ENCODE data around the gene KRTAP5-7.
"Not testable (repeated sequence)": the region's sequence is repeated elsewhere in the genome, so short reads cannot be mapped to it uniquely, and the experiment has no call there.

Gene KRTAP5-7

DNA sequence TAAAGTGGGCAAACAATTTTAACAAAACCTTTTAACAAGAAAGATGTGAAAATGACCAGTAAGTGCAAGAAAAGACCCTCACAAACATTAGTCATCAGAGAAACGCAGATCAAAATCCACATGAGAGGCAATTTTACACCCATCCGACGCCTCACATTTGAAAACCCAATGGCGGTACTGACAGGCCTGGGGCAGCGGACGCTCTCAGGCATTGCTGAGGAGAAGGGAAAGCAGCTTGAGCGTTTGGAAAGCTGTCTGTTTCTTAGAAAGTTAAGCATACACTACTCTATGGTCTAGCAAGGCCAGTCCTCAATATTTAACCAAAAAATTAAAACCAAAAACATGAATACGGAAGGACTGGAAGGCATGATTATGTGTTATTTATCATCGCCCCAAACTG lies 8.8 kb downstream of the KRTAP5-7 start:
- no peak for DNase-seq

DNA sequence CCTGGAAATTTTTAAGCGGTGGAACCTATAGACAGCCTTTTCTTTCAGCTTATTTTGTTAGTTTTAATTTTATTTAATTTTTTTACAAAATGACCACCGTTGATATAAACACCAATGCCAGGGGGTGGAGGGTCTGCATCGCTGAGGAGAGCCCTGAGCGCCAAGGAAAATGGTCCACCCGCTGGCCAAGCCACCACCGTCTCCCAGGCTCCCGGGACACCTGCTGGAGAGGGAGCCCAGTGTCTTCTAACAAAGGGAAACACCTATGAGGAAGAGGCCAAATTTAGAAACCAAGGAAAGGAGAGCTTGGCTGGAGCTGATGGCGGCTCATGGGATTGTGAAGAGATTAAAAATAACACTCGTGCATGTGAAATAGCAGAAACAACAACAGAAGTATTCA lies 10.5 kb downstream of the KRTAP5-7 start:
- no peak for DNase-seq

GRCh38 chr11:71537977-71538665 lies 11.1 kb downstream of the KRTAP5-7 start, which contains the start of gene KRTAP5-8:
KRTAP5-8 (plus strand) TSS chr11:71538025; CDS start chr11:71538056, 31 bp downstream.
- not testable (repeated sequence) for DNase-seq

DNA sequence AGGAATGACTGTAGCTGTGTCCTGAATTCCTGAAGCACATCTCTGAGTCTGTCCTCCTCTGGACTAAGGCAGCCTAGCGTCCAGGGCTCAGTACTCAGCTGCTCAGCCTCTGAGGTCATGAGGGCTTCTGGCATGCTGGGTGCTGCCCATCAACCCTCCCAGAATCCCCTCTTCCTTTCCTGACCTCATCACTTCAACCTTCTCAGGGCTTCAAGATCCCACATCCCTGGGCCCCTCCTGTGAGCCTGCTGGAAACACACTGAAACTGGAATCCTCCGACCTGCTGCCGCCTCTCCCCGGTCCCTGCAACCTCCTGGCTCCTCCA lies 11.6 kb downstream of the KRTAP5-7 start:
- no peak for DNase-seq

- DNase-seq = no peak
Observed at GRCh38 chr11:71539017-71539416, 11.9 kb downstream of the KRTAP5-7 start.

DNA sequence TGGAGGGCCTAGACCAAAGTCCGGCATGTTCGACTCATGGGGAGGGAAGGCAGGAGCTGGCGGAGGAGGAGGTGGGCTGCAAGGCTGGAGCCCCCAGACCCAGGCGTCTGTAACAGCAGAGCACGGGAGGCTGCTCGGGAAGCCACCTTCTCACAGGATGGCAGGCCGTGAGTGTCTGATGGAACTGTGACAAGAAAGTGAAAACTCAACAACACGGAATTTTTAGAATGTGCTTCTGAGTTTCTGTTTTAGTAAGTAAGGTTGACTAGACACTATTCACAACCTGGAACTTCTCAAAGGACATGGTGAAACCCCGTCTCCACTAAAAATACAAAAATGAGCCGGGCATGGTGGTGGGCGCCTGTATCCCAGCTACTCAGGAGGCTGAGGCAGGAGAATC lies 12.9 kb downstream of the KRTAP5-7 start:
- DNase-seq = not testable (repeated sequence)

- not testable (repeated sequence) for DNase-seq
Observed at GRCh38 chr11:71540521-71541304, 13.6 kb downstream of the KRTAP5-7 start.

GRCh38 chr11:71542382-71542781 lies 15.3 kb downstream of the KRTAP5-7 start:
- no peak for DNase-seq

- DNase-seq = no peak
Observed at GRCh38 chr11:71542879-71543777, 16.1 kb downstream of the KRTAP5-7 start.

DNA sequence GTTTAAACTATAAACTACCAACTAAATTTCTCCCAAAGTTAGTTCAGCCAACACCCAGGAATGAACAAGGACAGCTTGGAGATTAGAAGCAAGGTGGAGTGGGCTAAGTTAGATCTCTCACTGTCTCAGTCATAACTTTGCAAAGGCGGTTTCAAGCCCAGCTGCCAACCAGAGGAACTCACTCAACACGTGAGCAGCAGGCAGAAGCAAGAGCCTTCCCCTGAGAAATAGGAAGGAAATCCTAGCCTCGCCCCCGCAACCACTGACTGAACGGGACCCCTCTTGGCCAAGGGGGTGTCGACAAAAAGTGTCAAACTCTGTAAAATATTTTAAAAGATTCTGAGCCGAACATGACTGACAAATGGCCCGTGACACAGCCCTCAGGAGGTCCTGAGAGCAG lies 16.8 kb downstream of the KRTAP5-7 start:
- DNase-seq = no peak

GRCh38 chr11:71544525-71545214 lies 17.6 kb downstream of the KRTAP5-7 start:
- DNase-seq = no peak

DNA sequence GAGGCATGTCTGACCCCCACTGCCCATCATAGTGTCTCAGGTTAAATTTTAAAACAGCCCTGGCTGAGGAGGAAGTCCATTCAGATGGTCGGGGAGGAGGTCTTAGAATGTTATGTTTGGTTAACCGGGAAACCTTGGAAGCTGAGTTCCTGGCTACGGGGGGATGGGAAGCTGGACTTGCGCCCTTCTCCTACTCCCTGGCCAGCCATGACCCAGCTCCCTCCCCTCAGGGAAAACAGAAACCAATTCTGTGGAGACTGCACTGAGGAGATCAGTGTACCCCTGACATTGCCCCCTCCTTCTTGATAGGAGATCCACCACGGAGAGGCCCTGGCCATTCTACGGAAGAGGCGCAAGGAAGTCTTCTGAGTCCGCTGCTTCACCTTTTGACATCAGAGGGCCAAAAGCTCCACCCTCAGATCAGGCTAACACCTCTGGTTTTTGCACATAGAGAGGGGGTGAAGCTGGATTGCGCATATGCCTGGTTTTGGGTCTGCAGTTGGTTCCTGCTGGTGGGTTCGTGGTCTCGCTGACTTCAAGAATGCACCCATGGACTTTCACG lies 18.4 kb downstream of the KRTAP5-7 start:
- DNase-seq = no peak

- no peak for DNase-seq
Observed at GRCh38 chr11:71548120-71548519, 21.1 kb downstream of the KRTAP5-7 start, which contains the start of gene KRTAP5-9. KRTAP5-9 (plus strand) TSS chr11:71548420; CDS start chr11:71548658, 238 bp downstream.

DNA sequence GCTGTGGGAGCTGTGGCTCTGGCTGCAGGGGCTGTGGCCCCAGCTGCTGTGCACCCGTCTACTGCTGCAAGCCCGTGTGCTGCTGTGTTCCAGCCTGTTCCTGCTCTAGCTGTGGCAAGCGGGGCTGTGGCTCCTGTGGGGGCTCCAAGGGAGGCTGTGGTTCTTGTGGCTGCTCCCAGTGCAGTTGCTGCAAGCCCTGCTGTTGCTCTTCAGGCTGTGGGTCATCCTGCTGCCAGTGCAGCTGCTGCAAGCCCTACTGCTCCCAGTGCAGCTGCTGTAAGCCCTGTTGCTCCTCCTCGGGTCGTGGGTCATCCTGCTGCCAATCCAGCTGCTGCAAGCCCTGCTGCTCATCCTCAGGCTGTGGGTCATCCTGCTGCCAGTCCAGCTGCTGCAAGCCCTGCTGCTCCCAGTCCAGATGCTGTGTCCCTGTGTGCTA lies 21.7 kb downstream of the KRTAP5-7 start:
- no peak for DNase-seq

DNA sequence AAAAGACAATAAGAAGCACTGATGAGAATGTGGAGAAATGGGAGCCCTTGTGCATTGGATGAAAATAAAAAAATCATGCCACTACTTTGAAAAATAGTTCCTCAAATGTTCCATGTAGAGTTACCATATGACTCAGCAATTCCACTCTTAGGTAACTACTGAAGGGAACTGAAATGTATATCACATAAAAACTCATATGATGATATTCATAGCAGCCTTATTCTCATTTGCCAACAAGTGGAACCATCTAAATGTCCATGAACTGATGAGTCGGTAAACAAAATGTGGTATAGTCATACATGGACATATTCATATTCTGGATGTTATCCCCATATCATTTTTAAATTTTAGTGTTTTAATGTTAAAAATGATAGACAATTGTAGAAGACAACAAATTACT lies 24.6 kb downstream of the KRTAP5-7 start:
- DNase-seq = no peak

DNA sequence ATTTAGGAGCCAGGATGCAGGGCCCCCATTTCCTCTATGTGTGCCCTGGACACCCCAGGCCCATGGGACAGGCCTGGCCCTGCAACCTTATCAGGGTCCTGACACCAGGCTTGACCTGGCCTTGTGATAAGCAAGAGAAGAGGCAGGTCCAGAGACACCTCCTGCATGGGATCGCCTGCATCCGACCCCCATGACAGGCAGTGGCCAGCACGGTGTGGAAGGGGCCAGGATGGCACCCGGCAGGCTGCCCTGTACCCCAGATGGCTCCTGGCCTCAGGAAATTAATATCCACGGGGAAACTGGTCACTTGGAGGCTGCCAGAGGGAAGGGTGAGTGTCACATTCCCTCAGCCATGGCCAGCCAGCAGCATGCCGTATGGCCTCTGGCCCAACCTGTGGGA lies 27.9 kb downstream of the KRTAP5-7 start:
- DNase-seq = no peak

GRCh38 chr11:71555508-71555907 lies 28.4 kb downstream of the KRTAP5-7 start:
- no peak for DNase-seq

GRCh38 chr11:71556018-71556417 lies 29.0 kb downstream of the KRTAP5-7 start:
- no peak for DNase-seq

- no peak for DNase-seq
Observed at GRCh38 chr11:71557257-71557656, 30.2 kb downstream of the KRTAP5-7 start.

DNA sequence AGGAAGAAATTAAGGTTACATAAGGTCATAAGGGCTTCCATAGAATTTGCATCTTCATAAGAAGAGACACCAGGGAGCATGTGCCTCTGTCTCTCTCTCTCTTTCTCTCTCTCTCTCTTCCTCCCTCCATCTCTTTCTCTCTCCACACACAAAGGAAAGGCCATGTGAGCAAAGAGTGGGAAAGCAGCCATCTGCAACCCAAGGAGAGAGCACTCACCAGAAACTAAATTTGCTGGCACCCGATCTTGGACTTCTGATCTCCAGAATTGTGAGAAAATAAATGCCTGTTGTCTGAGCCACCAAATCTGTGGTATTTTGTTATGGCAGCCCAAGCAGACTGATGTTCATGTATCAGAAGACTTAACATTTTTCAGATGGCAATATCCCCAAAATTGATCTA lies 31.9 kb downstream of the KRTAP5-7 start:
- DNase-seq = no peak

DNA sequence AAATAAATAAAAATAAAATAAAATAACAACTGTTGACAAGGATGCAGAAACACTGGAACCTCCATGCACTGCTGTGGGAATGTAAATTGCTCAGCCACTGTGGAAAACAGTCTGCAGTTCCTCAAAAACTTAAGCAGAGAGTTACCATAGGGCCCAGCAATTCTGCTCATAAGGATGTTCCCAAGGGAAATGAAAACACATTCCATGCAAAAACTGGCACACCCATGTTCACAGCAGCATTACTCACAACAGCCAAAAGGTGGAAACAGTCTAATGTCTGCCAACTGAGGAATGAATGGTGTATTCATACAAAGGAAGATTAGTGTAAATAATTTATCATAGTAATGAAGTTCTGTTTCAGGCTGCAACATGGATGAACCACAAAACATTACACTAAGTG lies 35.1 kb downstream of the KRTAP5-7 start:
- no peak for DNase-seq

GRCh38 chr11:71563406-71563805 lies 36.3 kb downstream of the KRTAP5-7 start:
- peak; percentile 3 for DNase-seq

All from activated naive CD4-positive, alpha-beta T cell treated with Interleukin-2 at 50 U/mL for 16 hours (primary cell).